GM12873 (cell line): Measurements from ENCODE around the gene NUP153.

ENCODE experiments used
- TF ChIP-seq, protein P1 (sequence below): IDR thresholded peaks from 2 replicates; pipeline ENCODE4 v1.5.1; 2012; ENCODE audit warnings: low read depth, mild to moderate bottlenecking, moderate library complexity, low read length, control low read depth; ENCODE audit not compliant: insufficient read depth; ENCODE audit errors: missing control alignments

NUP153 gene

DNA sequence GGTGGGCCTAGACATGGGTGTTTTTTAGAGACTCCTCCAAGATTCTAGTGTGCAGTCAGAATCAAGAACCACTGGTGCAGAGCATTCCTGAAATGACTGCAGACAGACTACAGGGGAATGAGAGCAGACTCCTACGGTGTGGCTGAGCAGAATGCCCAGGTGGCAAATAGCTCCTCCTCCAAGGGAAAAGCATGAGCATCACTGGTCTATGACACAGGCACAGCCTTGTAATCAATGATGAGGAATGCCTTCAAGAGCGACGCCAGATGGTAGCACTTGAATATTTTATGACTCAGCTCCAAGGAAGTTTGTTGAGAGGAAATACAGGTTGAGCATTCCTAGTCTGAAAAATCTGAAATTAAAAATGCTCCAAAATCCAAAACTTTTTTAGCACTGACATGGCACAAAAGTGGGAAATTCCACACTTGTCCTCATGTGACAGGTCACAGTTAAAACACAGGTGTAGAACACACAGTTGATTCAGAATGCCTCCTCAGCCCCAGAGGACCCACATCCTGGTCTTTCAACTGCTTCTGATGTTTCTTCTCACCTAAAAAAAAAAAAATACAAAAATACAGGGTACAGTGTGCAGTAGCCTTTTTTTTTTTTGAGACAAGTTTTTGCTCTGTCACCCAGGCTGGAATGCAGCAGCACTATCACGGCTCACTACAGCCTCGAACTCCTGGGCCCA, 117.2 kb downstream of the NUP153 start:
- TF ChIP-seq, protein P1, sequence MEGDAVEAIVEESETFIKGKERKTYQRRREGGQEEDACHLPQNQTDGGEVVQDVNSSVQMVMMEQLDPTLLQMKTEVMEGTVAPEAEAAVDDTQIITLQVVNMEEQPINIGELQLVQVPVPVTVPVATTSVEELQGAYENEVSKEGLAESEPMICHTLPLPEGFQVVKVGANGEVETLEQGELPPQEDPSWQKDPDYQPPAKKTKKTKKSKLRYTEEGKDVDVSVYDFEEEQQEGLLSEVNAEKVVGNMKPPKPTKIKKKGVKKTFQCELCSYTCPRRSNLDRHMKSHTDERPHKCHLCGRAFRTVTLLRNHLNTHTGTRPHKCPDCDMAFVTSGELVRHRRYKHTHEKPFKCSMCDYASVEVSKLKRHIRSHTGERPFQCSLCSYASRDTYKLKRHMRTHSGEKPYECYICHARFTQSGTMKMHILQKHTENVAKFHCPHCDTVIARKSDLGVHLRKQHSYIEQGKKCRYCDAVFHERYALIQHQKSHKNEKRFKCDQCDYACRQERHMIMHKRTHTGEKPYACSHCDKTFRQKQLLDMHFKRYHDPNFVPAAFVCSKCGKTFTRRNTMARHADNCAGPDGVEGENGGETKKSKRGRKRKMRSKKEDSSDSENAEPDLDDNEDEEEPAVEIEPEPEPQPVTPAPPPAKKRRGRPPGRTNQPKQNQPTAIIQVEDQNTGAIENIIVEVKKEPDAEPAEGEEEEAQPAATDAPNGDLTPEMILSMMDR: no peak

- TF ChIP-seq, protein P1: no peak
These were observed 118.7 kb downstream of the NUP153 start for GRCh38 chr6:17588011-17588410.

DNA sequence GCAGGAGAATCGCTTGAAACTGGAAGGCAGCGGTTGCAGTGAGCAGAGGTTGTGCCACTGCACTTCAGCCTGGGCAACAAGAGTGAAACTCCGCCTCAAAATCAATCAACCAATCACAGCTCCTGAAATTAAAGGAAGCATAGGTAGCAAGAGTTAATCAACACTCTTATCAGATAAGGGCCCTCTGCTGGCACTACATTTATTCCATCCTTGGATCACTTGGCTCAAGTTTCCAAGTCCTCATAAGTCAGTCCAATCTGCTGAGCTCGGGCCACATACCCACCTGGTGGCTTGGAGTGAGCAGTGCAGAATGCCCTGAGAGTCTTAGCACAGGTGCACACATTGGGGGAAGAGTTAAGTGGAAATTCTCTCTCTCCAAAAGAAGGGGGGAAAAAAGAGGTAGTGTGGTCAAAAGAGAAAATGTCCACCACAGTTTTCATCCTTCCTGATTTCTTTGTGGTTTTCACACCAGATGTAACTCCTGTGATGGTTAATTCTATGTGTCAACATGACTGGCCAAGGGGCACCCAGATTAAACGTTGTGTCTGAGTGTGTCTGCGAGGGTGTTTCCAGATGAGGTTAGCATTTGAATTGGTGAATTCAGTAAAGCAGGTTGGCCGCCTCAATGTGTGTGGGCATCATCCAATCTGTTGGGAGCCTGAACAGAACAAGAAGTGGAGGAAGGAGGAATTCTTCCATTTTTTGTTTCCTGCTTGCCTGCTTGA, 120.8 kb downstream of the NUP153 start:
- TF ChIP-seq, protein P1: peak; percentile 39

GRCh38 chr6:17584241-17584803, 122.4 kb downstream of the NUP153 start:
- TF ChIP-seq, protein P1: peak; percentile 43

DNA sequence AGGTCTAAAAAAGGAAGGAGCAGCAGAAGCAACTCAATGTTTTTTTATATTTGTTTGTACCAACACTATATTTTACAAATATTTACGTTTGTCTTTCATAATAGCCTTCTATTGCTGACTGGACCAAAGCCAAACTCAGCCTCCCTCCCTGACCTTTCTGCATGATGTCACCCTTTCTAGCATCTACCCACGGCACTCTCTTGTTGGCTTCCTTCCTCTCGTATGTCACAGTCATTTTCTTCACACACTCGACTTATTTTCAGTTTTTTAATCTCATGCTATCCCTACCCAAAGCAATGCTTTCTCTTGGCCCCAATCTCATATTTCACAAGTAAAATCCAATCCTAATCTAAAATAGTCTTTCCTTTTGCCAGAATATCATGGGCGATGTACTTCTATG, 122.9 kb downstream of the NUP153 start:
- TF ChIP-seq, protein P1: no peak

DNA sequence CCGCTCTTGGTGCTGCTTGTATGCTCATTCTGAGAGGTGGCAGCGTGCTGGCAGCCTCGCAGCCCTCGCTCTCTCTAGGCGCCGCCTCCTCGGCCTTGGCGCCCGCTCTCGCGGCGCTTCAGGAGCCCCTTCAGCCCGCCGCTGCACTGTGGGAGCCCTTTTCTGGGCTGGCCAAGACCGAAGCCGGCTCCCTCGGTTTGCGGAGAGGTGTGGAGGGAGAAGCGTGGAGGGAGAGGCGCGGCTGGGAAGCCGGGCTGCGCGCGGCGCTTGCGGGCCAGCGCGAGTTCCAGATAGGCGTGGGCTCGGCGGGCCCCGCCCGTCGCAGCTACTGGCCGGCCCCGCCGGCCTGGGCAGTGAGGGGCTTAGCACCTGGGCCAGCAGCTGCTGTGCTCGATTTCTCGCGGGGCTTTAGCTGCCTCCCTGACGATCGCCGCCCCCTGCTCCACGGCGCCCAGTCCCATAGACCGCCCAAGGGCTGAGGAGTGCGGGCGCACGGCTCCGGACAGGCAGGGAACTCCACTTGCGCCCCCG, 126.1 kb downstream of the NUP153 start:
- TF ChIP-seq, protein P1: no peak

DNA sequence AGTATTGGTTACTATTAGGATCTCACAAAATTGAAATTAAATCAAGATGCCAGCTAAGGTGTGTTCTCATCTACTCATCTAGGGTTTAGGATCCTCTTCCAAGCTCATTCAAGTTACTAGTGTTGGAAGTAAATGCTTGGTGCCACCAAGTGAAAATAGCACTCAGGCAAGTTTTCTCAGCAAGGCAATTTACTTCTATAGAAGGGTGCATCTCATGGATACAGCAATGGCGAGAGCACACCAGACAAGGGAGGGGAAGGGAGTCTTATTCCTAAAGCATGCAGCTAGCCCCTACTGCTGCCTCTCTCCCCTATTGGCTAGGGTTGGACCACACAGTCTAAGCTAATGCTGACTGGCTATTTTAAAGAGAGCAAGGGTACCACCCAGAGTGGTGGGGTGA, 129.7 kb downstream of the NUP153 start:
- TF ChIP-seq, protein P1: no peak
